ENCODE measurements around the gene ZNHIT3.

- TF ChIP-seq CTCF (IDR thresholded peaks at IDR 0.05) = no peak
- TF ChIP-seq POLR2A (IDR thresholded peaks at IDR 0.05) = no peak
These were observed 21.8 kb upstream of the ZNHIT3 start for GRCh38 chr17:36464765-36465088.

All from lower leg skin (tissue), 3 donors.